ENCODE data around the gene RPL27.
"Not testable (repeated sequence)": the region's sequence is repeated elsewhere in the genome, so short reads cannot be mapped to it uniquely, and the experiment has no call there.

The RPL27 gene

DNA sequence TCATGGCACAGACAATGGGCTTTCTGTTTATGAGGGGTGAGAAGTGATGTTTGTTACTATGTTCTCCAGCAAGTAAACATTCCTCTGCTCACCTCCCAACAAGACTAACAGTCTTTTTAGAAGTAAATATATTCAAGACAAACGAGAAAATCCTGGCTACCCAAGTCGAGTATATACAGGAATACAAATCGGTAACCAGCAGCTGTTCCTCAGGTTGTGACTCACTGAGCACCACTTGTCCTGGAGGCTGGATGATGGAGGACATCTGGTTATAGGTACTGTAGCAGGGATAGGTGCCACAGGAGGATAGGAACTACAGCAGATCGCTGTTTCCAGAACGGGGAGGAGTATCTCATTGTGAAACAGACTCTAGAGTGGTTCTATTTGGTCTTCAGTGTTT, 5.3 kb upstream of the RPL27 start:
- no peak for ATAC-seq
- TF ChIP-seq ZFP3 (CRISPR knock-in tag; IDR thresholded peaks at IDR 0.05), result no peak
- TF ChIP-seq RARB (CRISPR knock-in tag; IDR thresholded peaks at IDR 0.05), result no peak
- TF ChIP-seq ZC3H10 (CRISPR knock-in tag; IDR thresholded peaks at IDR 0.05), result no peak
- no peak for TF ChIP-seq SNAI2 (CRISPR knock-in tag; IDR thresholded peaks at IDR 0.05)

DNA sequence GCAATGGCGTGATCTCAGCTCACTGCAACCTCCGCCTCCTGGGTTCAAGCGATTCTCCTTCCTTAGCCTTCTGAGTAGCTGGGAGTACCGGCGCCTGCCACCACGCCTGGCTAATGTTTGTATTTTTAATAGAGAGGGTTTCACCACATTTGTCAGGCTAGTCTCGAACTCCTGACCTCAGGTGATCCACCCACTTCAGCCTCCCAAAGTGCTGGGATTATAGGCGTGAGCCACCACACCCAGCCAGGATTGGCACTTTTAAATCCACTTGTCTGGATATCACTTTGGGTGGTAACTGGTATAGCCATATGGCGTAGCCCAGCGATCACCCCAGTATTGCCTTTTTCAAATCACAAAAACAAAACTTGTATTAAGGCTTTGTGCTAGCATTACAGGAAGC, 4.3 kb upstream of the RPL27 start:
- not testable (repeated sequence) for ATAC-seq

DNA sequence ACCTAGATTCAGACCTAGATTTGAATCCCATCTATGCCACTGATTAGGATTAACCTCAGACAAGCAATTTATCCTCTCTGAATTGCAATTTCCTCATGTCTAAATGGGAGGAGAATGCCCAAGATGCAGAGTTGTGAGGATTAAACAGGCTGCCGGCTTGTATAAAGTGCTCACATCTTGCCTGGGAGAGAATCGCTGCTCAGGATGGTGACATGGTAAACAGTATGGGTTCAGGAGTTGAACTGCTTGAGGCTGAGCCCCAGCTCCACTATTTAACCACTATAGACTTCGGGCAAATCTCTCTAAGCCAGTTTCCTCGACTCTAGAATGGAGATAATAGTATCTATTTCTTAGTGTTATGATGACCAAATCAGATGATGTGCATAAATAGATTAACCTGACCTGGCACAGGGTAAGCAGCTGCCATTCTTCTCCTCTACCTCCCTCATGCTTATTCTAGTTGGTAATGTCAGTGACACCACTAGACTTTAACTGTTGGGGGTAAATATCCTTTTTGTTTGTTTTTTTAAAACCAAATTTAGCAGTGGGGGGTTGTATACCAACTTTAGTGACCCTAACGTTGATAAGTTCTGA, 732 bp upstream of the RPL27 start:
- ATAC-seq, result peak; percentile 4
- TF ChIP-seq ZFP30 (CRISPR knock-in tag; IDR thresholded peaks at IDR 0.05) (no peak), ZNF8 (CRISPR knock-in tag; IDR thresholded peaks at IDR 0.05) (no peak), RARB (CRISPR knock-in tag; IDR thresholded peaks at IDR 0.05) (no peak), ZNF70 (CRISPR knock-in tag; IDR thresholded peaks at IDR 0.05) (peak; percentile 65)
- TF ChIP-seq, protein P1, sequence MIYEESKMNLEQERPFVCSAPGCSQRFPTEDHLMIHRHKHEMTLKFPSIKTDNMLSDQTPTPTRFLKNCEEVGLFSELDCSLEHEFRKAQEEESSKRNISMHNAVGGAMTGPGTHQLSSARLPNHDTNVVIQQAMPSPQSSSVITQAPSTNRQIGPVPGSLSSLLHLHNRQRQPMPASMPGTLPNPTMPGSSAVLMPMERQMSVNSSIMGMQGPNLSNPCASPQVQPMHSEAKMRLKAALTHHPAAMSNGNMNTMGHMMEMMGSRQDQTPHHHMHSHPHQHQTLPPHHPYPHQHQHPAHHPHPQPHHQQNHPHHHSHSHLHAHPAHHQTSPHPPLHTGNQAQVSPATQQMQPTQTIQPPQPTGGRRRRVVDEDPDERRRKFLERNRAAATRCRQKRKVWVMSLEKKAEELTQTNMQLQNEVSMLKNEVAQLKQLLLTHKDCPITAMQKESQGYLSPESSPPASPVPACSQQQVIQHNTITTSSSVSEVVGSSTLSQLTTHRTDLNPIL (CRISPR knock-in tag; IDR thresholded peaks at IDR 0.05; ENCODE audit: low read depth), result no peak

DNA sequence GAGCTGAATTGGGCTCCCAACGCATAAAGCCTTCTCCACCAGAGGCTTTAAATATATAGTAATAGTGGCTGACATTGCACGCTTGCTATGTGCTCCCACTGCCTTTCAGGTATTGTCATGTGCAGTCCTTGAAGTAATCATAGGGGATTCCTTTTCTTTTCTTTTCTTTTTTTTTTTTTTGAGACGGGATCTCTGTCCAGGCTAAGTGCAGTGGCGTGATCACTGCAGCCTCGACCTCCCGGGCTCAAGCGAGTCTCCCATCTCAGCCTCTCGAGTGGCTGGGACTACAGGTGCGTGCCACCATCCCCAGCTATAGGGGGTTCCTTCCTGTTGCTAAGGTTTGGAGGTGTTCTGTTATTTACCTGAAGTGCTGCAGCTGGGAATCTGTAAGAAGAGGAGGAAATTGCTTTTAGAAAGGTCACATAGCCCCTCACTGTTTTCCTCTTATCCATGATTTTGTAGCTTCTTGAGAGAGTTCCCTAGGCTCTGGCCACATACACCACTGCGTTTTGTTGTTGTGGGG, 845 bp downstream of the RPL27 start:
- TF ChIP-seq ARNTL (CRISPR knock-in tag; IDR thresholded peaks at IDR 0.05; ENCODE audit: borderline replicate concordance, low read depth) (no peak), ZFP3 (CRISPR knock-in tag; IDR thresholded peaks at IDR 0.05) (no peak), ZNF70 (CRISPR knock-in tag; IDR thresholded peaks at IDR 0.05) (no peak), ZFP30 (CRISPR knock-in tag; IDR thresholded peaks at IDR 0.05) (no peak), ZNF565 (CRISPR knock-in tag; conservative IDR thresholded peaks at IDR 0.05; ENCODE audit: low read depth) (no peak), ZC3H10 (CRISPR knock-in tag; IDR thresholded peaks at IDR 0.05) (no peak), RARB (CRISPR knock-in tag; IDR thresholded peaks at IDR 0.05) (no peak), GLIS3 (CRISPR knock-in tag; IDR thresholded peaks at IDR 0.05) (no peak), CSDC2 (CRISPR knock-in tag; IDR thresholded peaks at IDR 0.05) (no peak)
- TF ChIP-seq, protein P2, sequence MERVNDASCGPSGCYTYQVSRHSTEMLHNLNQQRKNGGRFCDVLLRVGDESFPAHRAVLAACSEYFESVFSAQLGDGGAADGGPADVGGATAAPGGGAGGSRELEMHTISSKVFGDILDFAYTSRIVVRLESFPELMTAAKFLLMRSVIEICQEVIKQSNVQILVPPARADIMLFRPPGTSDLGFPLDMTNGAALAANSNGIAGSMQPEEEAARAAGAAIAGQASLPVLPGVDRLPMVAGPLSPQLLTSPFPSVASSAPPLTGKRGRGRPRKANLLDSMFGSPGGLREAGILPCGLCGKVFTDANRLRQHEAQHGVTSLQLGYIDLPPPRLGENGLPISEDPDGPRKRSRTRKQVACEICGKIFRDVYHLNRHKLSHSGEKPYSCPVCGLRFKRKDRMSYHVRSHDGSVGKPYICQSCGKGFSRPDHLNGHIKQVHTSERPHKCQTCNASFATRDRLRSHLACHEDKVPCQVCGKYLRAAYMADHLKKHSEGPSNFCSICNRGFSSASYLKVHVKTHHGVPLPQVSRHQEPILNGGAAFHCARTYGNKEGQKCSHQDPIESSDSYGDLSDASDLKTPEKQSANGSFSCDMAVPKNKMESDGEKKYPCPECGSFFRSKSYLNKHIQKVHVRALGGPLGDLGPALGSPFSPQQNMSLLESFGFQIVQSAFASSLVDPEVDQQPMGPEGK (CRISPR knock-in tag; IDR thresholded peaks at IDR 0.05; ENCODE audit: borderline replicate concordance), result no peak
- TF ChIP-seq, protein P1 (CRISPR knock-in tag; IDR thresholded peaks at IDR 0.05; ENCODE audit: low read depth), result no peak
- TF ChIP-seq, protein P3, sequence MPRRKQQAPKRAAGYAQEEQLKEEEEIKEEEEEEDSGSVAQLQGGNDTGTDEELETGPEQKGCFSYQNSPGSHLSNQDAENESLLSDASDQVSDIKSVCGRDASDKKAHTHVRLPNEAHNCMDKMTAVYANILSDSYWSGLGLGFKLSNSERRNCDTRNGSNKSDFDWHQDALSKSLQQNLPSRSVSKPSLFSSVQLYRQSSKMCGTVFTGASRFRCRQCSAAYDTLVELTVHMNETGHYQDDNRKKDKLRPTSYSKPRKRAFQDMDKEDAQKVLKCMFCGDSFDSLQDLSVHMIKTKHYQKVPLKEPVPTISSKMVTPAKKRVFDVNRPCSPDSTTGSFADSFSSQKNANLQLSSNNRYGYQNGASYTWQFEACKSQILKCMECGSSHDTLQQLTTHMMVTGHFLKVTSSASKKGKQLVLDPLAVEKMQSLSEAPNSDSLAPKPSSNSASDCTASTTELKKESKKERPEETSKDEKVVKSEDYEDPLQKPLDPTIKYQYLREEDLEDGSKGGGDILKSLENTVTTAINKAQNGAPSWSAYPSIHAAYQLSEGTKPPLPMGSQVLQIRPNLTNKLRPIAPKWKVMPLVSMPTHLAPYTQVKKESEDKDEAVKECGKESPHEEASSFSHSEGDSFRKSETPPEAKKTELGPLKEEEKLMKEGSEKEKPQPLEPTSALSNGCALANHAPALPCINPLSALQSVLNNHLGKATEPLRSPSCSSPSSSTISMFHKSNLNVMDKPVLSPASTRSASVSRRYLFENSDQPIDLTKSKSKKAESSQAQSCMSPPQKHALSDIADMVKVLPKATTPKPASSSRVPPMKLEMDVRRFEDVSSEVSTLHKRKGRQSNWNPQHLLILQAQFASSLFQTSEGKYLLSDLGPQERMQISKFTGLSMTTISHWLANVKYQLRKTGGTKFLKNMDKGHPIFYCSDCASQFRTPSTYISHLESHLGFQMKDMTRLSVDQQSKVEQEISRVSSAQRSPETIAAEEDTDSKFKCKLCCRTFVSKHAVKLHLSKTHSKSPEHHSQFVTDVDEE (CRISPR knock-in tag; IDR thresholded peaks at IDR 0.05), result no peak
- TF ChIP-seq, protein P4, sequence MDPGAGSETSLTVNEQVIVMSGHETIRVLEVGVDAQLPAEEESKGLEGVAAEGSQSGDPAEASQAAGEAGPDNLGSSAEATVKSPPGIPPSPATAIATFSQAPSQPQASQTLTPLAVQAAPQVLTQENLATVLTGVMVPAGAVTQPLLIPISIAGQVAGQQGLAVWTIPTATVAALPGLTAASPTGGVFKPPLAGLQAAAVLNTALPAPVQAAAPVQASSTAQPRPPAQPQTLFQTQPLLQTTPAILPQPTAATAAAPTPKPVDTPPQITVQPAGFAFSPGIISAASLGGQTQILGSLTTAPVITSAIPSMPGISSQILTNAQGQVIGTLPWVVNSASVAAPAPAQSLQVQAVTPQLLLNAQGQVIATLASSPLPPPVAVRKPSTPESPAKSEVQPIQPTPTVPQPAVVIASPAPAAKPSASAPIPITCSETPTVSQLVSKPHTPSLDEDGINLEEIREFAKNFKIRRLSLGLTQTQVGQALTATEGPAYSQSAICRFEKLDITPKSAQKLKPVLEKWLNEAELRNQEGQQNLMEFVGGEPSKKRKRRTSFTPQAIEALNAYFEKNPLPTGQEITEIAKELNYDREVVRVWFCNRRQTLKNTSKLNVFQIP (CRISPR knock-in tag; IDR thresholded peaks at IDR 0.05; ENCODE audit: borderline replicate concordance, low read depth), result no peak
- no peak for ATAC-seq

DNA sequence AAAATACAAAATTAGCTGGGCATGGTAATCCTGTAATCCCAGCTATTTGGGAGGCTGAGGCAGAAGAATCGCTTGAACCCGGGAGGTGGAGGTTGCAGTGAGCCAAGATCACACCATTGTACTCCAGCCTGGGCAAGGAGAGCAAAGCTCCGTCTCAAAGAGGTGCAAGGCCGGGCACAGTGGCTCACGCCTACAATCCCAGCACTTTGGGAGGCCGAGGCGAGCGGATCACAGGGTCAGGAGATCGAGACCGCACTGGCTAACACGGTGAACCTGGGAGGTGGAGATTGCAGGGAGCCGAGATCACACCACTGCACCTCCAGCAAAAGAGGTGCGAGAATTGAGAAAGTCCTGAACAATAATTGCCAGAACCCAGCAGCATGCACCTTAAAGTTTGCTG, 2.7 kb downstream of the RPL27 start:
- ATAC-seq, result not testable (repeated sequence)
